GM23338 (cell line): ENCODE results near the gene BCS1L.

ENCODE experiments used
- POLR2AphosphoS5 ChIP-seq: IDR thresholded peaks from 2 replicates; pipeline ENCODE4 v1.6.1; 2016; ENCODE audit warnings: antibody characterized with exemption, low read depth
- STAT1 ChIP-seq: IDR thresholded peaks from one replicate; pipeline ENCODE4 v1.6.1; 2016; ENCODE audit warnings: antibody characterized with exemption; ENCODE audit not compliant: unreplicated experiment
- ZNF114 ChIP-seq: fragments of 250-450 bp; sonication (Bioruptor Pico); IDR thresholded peaks from 2 replicates; pipeline ENCODE4 v1.5.0; 2020; ENCODE audit warnings: mild to moderate bottlenecking, moderate library complexity
- TF ChIP-seq, protein P1 (sequence below), 2 experiments: fragments of 200-600 bp in 1 of 2; sonication (generic) in 1 of 2; conservative IDR thresholded peaks; 2 replicates each; pipeline versions ENCODE4 v1.5.1 to v1.6.1; 2016 to 2017; ENCODE audit warnings: antibody characterized with exemption in 2 of 2, low read depth in 2 of 2, mild to moderate bottlenecking in 2 of 2, moderate library complexity in 1 of 2

DNA sequence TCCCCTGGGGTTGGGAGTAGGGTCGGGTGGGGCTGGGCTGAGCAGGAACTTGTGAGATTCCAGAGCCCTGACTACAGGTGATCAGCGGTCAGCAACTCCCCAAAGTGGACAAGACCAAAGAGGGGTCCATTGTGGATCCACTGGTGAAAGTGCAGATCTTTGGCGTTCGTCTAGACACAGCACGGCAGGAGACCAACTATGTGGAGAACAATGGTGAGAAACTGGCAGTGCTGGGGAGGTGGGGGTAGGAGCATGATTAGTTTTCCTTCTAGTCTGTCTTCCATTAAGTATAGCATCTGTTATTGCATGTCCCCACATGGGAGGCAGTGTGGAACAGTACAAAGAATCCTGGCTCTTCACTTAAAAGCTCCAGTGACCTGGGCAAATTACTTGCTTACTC is 23.8 kb upstream of the BCS1L start:
- TF ChIP-seq, protein P1, sequence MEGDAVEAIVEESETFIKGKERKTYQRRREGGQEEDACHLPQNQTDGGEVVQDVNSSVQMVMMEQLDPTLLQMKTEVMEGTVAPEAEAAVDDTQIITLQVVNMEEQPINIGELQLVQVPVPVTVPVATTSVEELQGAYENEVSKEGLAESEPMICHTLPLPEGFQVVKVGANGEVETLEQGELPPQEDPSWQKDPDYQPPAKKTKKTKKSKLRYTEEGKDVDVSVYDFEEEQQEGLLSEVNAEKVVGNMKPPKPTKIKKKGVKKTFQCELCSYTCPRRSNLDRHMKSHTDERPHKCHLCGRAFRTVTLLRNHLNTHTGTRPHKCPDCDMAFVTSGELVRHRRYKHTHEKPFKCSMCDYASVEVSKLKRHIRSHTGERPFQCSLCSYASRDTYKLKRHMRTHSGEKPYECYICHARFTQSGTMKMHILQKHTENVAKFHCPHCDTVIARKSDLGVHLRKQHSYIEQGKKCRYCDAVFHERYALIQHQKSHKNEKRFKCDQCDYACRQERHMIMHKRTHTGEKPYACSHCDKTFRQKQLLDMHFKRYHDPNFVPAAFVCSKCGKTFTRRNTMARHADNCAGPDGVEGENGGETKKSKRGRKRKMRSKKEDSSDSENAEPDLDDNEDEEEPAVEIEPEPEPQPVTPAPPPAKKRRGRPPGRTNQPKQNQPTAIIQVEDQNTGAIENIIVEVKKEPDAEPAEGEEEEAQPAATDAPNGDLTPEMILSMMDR (conservative IDR thresholded peaks at IDR 0.05; ENCODE audit: low read depth in 2 of 2) = no peak
- TF ChIP-seq STAT1 = no peak
- TF ChIP-seq POLR2AphosphoS5 = no peak
- no peak for TF ChIP-seq ZNF114 (CRISPR knock-in tag)
